ENCODE data around the gene C6orf52.
"Not testable (repeated sequence)": the region's sequence is repeated elsewhere in the genome, so short reads cannot be mapped to it uniquely, and the experiment has no call there.

DNA sequence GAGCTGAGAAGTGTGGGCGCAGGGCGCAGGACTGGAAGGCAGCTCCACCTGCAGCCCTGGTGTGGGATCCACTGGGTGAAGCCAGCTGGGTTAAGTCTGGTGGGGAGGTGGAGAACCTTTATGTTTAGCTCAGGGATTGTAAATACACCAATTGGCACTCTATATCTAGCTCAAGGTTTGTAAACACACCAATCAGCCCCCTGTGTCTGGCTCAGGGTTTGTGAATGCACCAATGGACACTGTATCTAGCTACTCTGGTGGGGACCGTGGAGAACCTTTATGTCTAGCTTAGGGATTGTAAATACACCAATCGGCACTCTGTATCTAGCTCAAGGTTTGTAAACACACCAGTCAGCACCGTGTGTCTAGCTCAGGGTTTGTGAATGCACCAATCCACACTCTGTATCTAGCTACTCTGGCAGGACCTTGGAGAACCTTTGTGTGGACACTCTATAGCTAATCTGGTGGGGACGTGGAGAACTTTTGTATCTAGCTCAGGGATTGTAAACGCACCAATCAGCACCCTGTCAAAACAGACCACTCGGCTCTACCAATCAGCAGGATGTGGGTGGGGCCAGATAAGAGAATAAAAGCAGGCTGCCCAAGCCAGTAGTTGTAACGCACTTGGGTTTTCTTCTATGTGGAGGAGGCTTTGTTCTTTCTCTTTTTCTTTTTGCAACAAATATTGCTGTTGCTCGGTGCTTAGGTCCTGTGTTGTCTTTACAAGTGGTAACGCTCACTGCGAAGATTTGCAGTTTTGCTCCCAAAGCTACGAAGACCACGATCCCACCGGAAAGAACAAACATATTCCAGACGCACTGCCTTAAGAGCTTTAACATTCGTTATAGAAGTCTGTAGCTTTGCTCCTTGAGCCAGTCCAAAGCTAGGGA, 26.8 kb upstream of the C6orf52 start:
- TF ChIP-seq, protein P1, sequence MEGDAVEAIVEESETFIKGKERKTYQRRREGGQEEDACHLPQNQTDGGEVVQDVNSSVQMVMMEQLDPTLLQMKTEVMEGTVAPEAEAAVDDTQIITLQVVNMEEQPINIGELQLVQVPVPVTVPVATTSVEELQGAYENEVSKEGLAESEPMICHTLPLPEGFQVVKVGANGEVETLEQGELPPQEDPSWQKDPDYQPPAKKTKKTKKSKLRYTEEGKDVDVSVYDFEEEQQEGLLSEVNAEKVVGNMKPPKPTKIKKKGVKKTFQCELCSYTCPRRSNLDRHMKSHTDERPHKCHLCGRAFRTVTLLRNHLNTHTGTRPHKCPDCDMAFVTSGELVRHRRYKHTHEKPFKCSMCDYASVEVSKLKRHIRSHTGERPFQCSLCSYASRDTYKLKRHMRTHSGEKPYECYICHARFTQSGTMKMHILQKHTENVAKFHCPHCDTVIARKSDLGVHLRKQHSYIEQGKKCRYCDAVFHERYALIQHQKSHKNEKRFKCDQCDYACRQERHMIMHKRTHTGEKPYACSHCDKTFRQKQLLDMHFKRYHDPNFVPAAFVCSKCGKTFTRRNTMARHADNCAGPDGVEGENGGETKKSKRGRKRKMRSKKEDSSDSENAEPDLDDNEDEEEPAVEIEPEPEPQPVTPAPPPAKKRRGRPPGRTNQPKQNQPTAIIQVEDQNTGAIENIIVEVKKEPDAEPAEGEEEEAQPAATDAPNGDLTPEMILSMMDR (CRISPR knock-in tag; IDR thresholded peaks at IDR 0.05) = peak; percentile 51; the same call in 1 of the 2 replicates
- TF ChIP-seq FOXA1 (IDR thresholded peaks at IDR 0.05); MYC (CRISPR knock-in tag; IDR thresholded peaks at IDR 0.05; ENCODE audit: borderline replicate concordance): not testable (repeated sequence)
- TF ChIP-seq FOXA1 (CRISPR knock-in tag; IDR thresholded peaks at IDR 0.05) (peak; percentile 30; the same call in 1 of the 2 replicates), RFX5 (IDR thresholded peaks at IDR 0.05; ENCODE audit: low read depth, low read length) (peak; percentile 59)
